ENCODE results near the gene POLD1.

GRCh38 chr19:50399368-50399745 is 15.2 kb downstream of the POLD1 start:
- TF ChIP-seq CTCF (IDR thresholded peaks at IDR 0.05; ENCODE audit: low read depth, low read length) = no peak
- no peak for TF ChIP-seq EZH2phosphoT487 (IDR thresholded peaks at IDR 0.05; ENCODE audit: low read depth)

Measured in OCI-LY3 (cell line).